GM12874 (cell line): Measurements from ENCODE around the gene WDR37.

Source experiments
- TF ChIP-seq, protein P1 (sequence below): IDR thresholded peaks from 2 replicates; pipeline ENCODE4 v1.5.1; 2011; ENCODE audit warnings: low read depth, mild to moderate bottlenecking, control low read depth, low read length, moderate library complexity; ENCODE audit not compliant: insufficient read depth

WDR37 gene

DNA sequence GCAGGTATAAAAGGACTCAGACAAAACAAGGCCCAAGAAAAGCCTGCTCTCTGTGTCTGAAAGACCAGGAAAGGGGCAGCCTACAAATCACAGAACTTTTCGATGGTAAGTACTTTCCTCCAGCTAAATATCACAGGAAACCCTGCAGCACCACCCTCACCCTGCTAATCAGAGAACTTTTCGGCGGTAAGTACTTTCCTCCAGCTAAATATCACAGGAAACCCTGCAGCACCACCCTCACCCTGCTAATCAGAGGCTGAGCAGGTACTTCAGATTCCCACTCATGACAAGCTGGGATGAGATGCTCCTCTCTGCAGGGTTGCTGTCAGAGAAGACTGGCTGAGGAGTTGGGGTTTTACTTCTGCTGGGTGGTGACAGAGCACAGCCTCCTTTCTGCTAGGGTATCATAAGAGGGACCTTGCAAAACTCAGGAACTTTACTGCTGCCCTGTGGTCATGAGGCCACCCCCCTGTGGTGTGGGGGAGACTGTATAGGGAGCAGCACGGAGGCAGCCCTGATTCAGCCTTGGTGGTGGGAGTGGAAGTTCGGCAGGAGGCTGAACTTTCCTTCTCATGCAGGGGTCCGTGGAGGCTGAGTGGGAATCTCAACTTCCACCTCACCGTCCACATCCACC lies 7.2 kb downstream of the WDR37 start:
- TF ChIP-seq, protein P1, sequence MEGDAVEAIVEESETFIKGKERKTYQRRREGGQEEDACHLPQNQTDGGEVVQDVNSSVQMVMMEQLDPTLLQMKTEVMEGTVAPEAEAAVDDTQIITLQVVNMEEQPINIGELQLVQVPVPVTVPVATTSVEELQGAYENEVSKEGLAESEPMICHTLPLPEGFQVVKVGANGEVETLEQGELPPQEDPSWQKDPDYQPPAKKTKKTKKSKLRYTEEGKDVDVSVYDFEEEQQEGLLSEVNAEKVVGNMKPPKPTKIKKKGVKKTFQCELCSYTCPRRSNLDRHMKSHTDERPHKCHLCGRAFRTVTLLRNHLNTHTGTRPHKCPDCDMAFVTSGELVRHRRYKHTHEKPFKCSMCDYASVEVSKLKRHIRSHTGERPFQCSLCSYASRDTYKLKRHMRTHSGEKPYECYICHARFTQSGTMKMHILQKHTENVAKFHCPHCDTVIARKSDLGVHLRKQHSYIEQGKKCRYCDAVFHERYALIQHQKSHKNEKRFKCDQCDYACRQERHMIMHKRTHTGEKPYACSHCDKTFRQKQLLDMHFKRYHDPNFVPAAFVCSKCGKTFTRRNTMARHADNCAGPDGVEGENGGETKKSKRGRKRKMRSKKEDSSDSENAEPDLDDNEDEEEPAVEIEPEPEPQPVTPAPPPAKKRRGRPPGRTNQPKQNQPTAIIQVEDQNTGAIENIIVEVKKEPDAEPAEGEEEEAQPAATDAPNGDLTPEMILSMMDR, result no peak

DNA sequence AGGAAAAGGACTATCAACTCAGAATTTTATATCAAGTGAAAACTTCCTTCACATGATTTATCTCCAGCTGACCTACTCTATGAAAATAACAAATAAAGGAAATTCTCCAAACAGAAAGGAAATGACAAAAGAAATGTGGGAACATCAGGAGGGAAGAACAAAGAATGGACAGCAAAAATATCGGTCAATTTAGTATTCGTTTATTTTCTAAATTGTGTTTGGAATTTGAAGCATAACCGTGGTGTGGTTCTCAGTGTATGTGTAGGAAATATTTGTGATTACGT lies 8.7 kb downstream of the WDR37 start:
- TF ChIP-seq, protein P1, result no peak

- TF ChIP-seq, protein P1, result no peak
Measured at GRCh38 chr10:1068380-1069361, 12.5 kb downstream of the WDR37 start.

DNA sequence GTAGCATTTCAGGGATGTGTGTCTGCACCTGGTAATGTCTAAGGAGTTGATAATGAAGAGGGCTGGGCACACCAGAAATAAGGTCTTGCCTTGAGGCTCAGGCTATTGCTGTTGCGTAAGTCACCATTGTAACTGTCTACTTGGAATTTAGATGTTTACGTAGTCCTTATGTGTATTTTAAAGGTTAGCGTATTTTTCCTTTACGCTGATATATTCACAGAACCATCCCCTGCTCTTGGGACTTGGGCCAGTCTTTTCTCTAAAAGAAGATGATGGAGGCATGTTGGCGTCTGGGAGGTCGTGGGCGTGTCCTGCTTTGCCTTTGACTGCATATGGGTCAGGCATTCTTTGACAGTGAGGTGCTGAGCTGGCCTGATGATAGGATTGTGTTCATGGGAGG lies 14.7 kb downstream of the WDR37 start:
- TF ChIP-seq, protein P1, result no peak

- TF ChIP-seq, protein P1, result 0 out of 2 replicates have a peak, but pooled peaks have one; percentile 17
Measured at GRCh38 chr10:1074052-1074747, 18.0 kb downstream of the WDR37 start.

DNA sequence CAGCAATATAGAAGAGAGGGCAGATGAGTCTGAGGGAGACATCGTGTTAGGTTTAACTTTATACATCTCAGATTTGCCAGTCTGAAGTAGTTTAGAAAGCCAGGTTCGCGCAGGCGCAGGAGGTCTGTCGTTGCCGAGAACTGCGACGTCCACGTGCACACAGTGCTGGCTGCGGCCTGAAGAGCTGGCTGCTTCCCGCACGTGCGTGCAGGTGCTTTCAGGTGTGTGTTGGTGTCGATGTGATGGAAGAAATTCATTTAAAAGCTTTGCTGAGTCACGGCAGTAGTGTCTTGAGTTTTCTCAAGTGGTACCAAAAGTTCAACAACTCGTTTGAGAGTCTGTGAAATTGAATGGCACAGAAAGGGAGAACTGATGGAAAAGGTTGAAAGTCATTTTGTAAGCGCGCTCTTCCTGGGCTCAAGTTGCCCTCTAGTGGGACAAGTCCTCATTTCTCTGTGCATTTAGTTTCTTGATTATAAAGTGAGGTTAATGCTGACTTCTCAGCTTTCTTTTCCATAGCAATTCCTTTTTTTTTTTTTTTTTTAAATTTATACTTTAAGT lies 18.6 kb downstream of the WDR37 start:
- TF ChIP-seq, protein P1, result no peak

DNA sequence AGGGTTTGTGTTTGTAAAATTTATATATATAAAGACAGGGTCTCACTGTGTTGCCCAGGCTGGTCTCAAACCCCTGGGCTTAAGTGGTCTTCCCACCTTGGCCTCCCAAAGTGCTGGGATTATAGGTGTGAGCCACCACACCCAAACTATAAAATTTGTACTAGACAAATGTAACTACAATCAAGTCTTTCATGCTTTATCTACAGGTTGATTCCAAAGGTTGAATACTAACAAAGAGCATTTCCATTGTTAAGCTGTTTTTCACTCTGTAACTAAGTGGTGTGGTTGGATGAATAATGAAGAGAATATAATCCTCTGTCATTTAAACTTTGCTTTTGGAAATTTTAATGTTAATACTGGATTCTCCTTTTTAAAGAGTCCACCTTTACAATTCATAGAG lies 22.5 kb downstream of the WDR37 start:
- TF ChIP-seq, protein P1, result no peak
